LNCaP clone FGC (cell line): ENCODE measurements around the gene CPA4.

ENCODE experiments used
- DNase-seq: peaks from one replicate; pipeline ENCODE4 v3.0.0-alpha.2; 2011; ENCODE audit warnings: low read depth
- H3K4me3 ChIP-seq: 2 replicates; pipeline ENCODE4 v1.5.1; 2011; ENCODE audit warnings: mild to moderate bottlenecking, low read depth, low read length, control low read depth
- TF ChIP-seq, protein P1 (sequence below): IDR thresholded peaks from 2 replicates; pipeline ENCODE4 v1.5.1; 2012; ENCODE audit warnings: mild to moderate bottlenecking; ENCODE audit not compliant: control insufficient read depth, insufficient read depth; ENCODE audit errors: extremely low read depth

The CPA4 gene

DNA sequence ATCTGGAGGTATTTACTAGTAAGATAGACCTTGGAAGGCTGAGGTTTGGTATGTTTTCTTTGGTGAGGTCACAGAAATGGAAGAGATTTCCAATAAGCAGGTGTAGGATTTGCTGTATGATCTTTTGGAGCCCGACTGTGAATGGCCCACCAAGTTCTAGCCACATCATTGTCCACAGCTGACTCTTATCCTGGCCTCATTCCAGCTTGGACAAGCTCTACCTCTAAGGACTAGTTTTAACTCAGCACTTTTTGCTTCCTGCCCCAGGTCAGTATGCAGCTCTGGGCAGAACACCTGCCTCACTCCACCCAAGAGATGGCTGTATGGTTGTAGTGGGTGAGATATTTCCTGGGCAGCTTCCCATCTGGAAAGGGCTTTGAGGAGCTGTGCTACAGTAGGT, 6.1 kb upstream of the CPA4 start:
- TF ChIP-seq, protein P1, sequence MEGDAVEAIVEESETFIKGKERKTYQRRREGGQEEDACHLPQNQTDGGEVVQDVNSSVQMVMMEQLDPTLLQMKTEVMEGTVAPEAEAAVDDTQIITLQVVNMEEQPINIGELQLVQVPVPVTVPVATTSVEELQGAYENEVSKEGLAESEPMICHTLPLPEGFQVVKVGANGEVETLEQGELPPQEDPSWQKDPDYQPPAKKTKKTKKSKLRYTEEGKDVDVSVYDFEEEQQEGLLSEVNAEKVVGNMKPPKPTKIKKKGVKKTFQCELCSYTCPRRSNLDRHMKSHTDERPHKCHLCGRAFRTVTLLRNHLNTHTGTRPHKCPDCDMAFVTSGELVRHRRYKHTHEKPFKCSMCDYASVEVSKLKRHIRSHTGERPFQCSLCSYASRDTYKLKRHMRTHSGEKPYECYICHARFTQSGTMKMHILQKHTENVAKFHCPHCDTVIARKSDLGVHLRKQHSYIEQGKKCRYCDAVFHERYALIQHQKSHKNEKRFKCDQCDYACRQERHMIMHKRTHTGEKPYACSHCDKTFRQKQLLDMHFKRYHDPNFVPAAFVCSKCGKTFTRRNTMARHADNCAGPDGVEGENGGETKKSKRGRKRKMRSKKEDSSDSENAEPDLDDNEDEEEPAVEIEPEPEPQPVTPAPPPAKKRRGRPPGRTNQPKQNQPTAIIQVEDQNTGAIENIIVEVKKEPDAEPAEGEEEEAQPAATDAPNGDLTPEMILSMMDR = no peak
- DNase-seq = no peak
- no peak overlapping the region for H3K4me3 ChIP-seq

DNA sequence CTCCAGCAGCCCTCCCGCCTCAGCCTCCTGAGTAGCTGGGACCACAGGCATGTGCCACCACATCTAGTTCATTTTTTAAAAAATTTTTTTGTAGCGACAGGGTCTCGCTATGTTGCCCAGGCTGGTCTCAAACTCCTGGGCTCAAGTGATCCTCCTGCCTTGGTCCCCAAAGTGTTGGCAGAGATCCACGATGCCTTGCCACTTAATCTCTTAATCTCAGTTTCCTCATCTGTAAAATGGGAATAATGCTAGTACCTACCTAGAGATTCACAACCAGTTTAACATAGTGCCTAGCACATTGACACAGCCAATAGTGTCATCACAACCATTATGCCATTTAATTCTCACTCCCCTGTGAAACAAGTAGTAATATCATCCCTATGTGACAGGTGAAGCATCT, 4.8 kb upstream of the CPA4 start:
- no peak overlapping the region for H3K4me3 ChIP-seq
- TF ChIP-seq, protein P1 = no peak
- no peak for DNase-seq

DNA sequence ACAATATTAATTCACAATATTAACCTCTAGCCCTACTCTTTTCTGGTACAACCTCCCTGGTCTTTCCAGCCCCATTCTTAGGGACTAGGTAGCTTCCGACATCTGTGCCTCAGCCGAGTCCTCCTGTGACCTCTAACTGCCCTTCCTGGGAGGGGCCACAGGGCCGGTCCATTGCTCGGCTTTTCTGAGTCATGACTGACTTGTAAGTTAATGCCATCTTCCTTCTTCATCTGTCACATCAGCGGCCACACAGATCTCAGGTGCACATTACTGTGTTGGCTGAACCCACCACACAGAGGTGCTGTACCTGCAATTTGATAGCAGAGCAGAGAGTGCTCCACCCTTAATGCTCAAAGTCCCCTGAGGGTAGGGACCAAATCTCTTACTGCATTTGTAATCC, 4.1 kb upstream of the CPA4 start:
- TF ChIP-seq, protein P1 = no peak
- DNase-seq = no peak
- no peak overlapping the region for H3K4me3 ChIP-seq

DNA sequence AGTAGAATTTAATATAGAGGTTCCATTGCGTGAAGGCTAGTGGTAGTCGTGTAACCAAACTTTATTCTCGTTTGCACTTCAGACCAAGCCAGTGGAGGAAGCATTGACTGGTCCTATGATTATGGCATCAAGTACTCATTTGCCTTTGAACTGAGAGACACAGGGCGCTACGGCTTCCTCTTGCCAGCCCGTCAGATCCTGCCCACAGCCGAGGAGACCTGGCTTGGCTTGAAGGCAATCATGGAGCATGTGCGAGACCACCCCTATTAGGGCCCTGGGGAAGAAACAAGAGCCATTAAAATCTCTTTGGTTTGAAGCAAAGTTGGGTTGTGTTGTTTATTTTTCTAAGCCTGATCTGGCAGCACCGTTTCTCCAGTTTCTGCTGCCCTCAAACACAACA, 3.5 kb upstream of the CPA4 start:
- no peak overlapping the region for H3K4me3 ChIP-seq
- no peak for DNase-seq
- TF ChIP-seq, protein P1 = no peak

DNA sequence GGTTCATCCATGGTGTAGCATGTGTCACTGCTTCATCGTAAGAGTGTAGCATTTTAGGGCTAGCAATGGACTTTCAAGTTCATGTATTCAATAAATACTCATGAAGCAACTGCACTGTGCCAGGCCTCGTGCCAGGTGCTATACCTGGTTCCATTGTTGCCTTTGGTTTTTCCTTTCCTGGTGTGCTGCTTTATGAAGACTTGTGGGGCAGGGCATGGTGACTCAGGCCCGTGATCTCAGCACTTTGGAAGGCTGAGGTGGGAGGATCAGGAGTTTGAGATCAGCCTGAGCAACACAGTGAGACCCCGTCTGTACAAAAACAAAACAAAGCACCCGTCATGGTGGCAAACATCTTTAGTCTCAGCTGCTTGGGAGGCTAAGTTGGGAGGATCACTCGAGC, 2.2 kb upstream of the CPA4 start:
- TF ChIP-seq, protein P1 = no peak

DNA sequence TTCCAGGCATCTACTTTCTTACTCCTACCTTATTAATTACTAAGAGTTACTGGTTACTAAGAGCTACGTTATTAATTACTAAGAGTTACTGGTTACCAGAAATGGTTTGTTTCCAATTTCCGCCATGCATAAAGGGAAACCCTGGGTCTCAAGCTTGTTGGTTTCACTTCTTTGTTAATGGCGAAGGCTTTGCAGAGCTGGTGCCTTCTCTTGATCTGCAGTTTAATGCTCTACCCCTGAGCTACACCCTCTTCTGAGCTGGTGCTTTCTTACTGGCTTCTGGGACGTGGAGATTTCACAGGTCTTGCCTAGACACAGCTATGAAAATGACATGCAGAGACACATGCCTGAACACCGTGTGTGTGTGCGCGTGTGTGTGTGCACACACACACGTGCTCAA, 560 bp downstream of the CPA4 start:
- TF ChIP-seq, protein P1 = no peak
- no peak for DNase-seq
- H3K4me3 ChIP-seq = no peak overlapping the region

More for the DNA sequence above, 2.2 kb upstream of the CPA4 start:
- DNase-seq = no peak
- no peak overlapping the region for H3K4me3 ChIP-seq

DNA sequence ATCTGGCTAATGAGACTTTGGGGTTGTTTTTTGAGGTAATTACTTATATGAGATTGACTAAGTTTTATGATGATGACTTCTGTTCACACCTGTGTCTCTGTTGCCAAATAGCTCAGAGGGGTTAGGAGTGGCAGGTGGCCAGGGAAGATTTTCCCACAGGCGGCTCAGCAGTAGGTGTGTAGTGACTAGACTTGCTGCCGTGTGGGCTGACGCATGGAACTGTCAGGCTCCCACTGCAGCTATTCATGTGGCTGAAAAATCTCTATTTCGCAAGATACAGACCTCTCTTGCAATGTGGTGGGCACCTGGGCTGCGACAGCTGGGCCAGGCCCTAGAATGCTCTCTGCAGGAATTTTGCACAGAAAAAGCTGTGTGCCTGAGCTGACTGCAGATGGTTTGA, 1.4 kb downstream of the CPA4 start:
- TF ChIP-seq, protein P1 = no peak
- H3K4me3 ChIP-seq = no peak overlapping the region
- no peak for DNase-seq
